Mesodermal cell (in vitro differentiated cells): ENCODE data around the gene AP3B1.

Source experiments
- H3K27ac ChIP-seq: 2 replicates; pipeline ENCODE4 v1.7.0; 2013; ENCODE audit warnings: mild to moderate bottlenecking, low read depth, low read length, moderate library complexity; ENCODE audit not compliant: severe bottlenecking
- H3K36me3 ChIP-seq: 2 replicates; pipeline ENCODE4 v1.7.1; 2013; ENCODE audit warnings: mild to moderate bottlenecking, low read length, moderate library complexity; ENCODE audit not compliant: control insufficient read depth, insufficient read depth
- H3K4me1 ChIP-seq: one replicate; pipeline ENCODE4 v1.7.1; 2013; ENCODE audit warnings: mild to moderate bottlenecking, low read length; ENCODE audit not compliant: insufficient read depth, control insufficient read depth, poor library complexity, severe bottlenecking
- H3K4me3 ChIP-seq: 2 replicates; pipeline ENCODE4 v1.7.0; 2013; ENCODE audit warnings: low read length, control low read depth, mild to moderate bottlenecking; ENCODE audit not compliant: insufficient read depth, poor library complexity, severe bottlenecking; ENCODE audit errors: extremely low read depth
- H3K9me3 ChIP-seq: 2 replicates; pipeline ENCODE4 v1.7.1; 2013; ENCODE audit warnings: mild to moderate bottlenecking, low read length, moderate library complexity; ENCODE audit not compliant: control insufficient read depth
- WGBS, 2 experiments: methylation state at CpG; one replicate each; pipeline ENCODE4 v1.1.5; 2013; ENCODE audit warnings: missing lambda C conversion rate in 2 of 2; ENCODE audit not compliant: insufficient coverage in 2 of 2; 5-methylcytosine and 5-hydroxymethylcytosine counted together

Gene AP3B1

DNA sequence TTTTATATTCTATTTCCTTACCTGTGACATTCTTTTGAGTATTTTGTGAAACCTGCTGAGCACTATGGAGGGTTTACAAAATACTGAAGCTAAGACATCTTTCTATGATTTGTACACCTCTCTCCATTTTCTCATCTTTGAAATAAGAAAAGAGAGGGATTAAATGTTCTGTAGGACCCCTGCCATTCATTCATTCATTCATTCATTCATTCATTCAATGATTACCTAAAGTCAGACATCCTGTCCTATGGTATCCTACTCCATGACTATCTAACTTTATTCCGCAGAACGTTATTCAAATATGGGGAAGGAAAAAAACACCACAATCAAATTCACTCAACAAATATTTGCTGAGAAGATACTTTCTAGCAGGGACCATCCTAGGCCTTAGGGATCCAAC, 51.4 kb downstream of the AP3B1 start:
- 100% methylated on average over 2 of the region's 2 CpGs; no CpG with 5 or more reads in 1 of the 2 experiments for WGBS, 2 experiments
- Histone ChIP-seq H3K4me3 (no peak overlapping the region), H3K36me3 (peaks cover 4% of the 10 kb centered on the region), H3K9me3 (no peaks in the 10 kb centered on the region), H3K4me1 (peaks cover 4% of the 10 kb centered on the region), H3K27ac (no peak overlapping the region)

GRCh38 chr5:78242001-78242400, 52.5 kb downstream of the AP3B1 start:
- peaks cover 4% of the 10 kb centered on the region for H3K36me3 ChIP-seq
- no peak overlapping the region for H3K4me3 ChIP-seq
- WGBS, 2 experiments: 91 to 100% methylated on average over 1 of the region's 1 CpG
- H3K4me1 ChIP-seq: peaks cover 4% of the 10 kb centered on the region
- H3K27ac ChIP-seq: no peak overlapping the region
- no peaks in the 10 kb centered on the region for H3K9me3 ChIP-seq

- peaks cover 4% of the 10 kb centered on the region for H3K36me3 ChIP-seq
- no peaks in the 10 kb centered on the region for H3K4me1 ChIP-seq
- WGBS, 2 experiments: 92 to 100% methylated on average over 2 to 3 of the region's 3 CpGs
- no peak overlapping the region for H3K27ac ChIP-seq
- no peak overlapping the region for H3K4me3 ChIP-seq
- no peaks in the 10 kb centered on the region for H3K9me3 ChIP-seq
Measured at GRCh38 chr5:78237911-78238310, 56.6 kb downstream of the AP3B1 start.

DNA sequence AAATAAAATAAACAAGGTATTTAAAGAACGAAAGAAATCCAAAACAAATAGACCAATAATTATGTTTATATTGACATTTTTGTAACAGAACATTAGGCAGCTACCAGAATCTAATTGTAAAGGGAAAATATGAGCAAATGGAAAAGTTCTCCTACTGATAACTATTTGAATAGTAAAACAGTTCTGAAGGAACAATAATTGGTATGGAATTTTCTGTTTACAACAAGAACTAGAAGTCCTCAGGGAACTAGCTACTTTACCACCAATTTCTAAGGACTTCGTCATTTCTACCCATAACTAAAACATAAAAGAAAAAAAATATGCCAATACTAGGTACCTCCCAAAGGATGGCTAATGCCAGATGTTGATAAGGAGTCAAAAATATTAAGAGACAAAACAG, 58.5 kb downstream of the AP3B1 start:
- no peaks in the 10 kb centered on the region for H3K9me3 ChIP-seq
- WGBS, 2 experiments: no CpG with 5 or more reads among the region's 2 CpGs

GRCh38 chr5:78235289-78235688, 59.2 kb downstream of the AP3B1 start:
- Histone ChIP-seq H3K36me3 (peaks cover 1% of the 10 kb centered on the region), H3K27ac (no peak overlapping the region), H3K9me3 (no peaks in the 10 kb centered on the region), H3K4me1 (no peaks in the 10 kb centered on the region), H3K4me3 (no peak overlapping the region)
- WGBS, 2 experiments: 92 to 100% methylated on average over 1 to 2 of the region's 3 CpGs

More for the DNA sequence above, 58.5 kb downstream of the AP3B1 start:
- Histone ChIP-seq H3K4me1 (no peaks in the 10 kb centered on the region), H3K36me3 (peaks cover 4% of the 10 kb centered on the region), H3K4me3 (no peak overlapping the region), H3K27ac (no peak overlapping the region)

DNA sequence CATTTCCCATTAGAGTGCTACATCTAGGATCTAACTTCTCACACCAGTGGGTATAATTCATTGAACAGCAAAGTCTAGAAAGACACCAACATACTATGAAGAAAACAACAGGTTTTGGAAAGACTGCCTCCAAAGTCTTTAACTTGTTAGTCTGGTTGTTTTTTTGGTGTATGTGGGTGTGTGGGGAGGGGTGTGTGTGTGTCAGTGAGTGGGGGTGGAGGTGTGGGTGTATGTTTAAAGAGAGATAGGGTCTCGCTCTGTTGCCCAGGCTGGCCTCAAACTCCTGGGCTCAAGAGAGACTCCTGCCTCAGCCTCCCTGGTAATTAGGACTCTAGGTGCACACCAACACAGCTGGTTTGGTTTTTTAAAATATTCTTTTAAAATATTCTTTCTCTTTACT, 59.7 kb downstream of the AP3B1 start:
- WGBS, 2 experiments: no CpG with 5 or more reads among the region's 1 CpG
- Histone ChIP-seq H3K36me3 (no peaks in the 10 kb centered on the region), H3K4me1 (no peaks in the 10 kb centered on the region), H3K4me3 (no peak overlapping the region), H3K27ac (no peak overlapping the region), H3K9me3 (no peaks in the 10 kb centered on the region)

GRCh38 chr5:78232163-78232562, 62.3 kb downstream of the AP3B1 start:
- no peaks in the 10 kb centered on the region for H3K9me3 ChIP-seq
- WGBS, 2 experiments: no CpG with 5 or more reads among the region's 1 CpG

DNA sequence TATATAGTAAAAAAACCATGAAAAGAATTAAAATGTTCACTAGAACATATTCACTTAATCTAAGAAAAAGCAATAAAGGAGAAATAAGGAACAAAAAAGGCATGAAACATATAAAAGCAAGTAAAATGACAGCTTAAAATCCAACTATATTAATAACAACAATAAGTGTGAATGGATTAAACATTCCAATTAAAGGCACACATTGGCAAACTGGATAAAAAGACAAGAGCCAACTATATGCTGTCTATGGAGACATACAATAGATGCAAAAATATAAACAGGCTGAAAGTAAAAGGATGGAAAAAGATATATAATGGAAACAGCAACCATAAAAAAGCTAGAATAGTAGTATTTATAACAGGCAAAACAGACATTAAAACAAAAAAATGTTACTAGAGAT, 70.1 kb downstream of the AP3B1 start:
- Histone ChIP-seq H3K4me1 (no peaks in the 10 kb centered on the region), H3K27ac (no peak overlapping the region), H3K36me3 (peaks cover 11% of the 10 kb centered on the region), H3K4me3 (no peak overlapping the region), H3K9me3 (no peaks in the 10 kb centered on the region)

More at GRCh38 chr5:78232163-78232562, 62.3 kb downstream of the AP3B1 start:
- H3K36me3 ChIP-seq: no peaks in the 10 kb centered on the region
- H3K27ac ChIP-seq: no peak overlapping the region
- no peaks in the 10 kb centered on the region for H3K4me1 ChIP-seq
- no peak overlapping the region for H3K4me3 ChIP-seq

DNA sequence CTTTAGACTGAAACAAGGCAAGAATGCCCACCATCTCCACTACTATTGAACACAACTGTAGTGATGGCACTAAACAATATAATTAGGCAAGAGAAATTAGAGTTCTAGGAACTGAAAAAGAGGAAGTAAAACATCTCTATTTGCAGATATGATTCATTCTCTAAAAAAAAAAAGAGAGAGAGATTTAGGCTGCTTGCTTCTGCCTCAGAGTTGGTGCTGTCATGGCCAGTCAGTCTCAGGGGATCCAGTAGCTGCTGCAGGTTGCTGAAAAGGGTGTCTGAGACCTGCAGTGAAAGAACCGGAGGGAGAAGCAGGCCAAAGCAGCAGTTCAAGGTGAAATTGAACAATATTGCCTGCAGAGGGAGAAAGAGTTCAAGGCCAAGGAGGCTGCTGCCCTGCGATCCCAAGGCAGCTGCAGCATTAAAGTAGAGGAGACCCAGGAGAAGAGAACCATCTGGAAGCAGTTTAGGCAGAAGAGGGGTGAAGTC, 72.5 kb downstream of the AP3B1 start:
- Histone ChIP-seq H3K36me3 (peaks cover 14% of the 10 kb centered on the region), H3K4me1 (no peaks in the 10 kb centered on the region), H3K4me3 (no peak overlapping the region), H3K9me3 (no peaks in the 10 kb centered on the region), H3K27ac (no peak overlapping the region)
- WGBS, 2 experiments: 76 to 93% methylated on average over 2 of the region's 2 CpGs

DNA sequence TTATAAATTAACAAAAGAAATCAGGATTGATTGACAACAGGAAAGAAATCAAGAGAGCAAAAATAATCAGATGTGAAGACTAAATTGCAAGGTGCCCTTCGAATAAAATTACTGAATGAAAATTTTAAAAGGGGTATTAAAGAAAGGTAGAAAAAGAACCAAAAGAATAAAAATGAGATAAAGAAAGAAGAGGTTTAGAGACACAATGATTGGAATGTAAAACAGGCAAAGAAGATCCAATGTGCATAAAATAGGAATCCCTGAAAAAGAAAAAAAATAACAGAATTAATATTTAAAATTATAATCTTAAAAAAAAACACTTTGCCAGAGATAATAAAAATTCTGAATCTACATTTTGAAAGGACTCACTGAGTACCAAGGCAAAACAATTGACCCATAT, 73.0 kb downstream of the AP3B1 start:
- Histone ChIP-seq H3K36me3 (peaks cover 14% of the 10 kb centered on the region), H3K9me3 (no peaks in the 10 kb centered on the region), H3K4me3 (no peak overlapping the region), H3K27ac (no peak overlapping the region), H3K4me1 (no peaks in the 10 kb centered on the region)
- WGBS, 2 experiments: 92 to 100% methylated on average over 1 of the region's 1 CpG

DNA sequence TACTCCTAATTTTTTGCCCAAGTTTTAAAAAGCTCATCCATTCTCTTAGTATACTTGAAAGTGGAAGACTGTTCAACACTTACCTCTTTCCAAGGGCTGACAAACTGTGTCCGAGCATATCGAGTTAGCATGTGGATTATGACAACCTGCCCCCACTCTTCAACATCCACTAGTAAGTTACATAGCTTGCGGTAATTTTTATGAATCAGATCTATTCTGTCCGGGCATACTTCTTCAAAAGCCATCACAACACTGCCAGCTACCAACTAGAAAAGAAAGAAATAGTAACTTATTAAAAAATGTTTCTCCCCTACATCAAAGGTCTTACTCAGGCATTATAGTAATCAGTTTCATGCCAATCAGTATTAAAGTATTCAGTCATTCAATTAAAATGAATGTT, 78.5 kb downstream of the AP3B1 start:
- no peak overlapping the region for H3K4me3 ChIP-seq
- H3K4me1 ChIP-seq: no peaks in the 10 kb centered on the region
- peaks cover 6% of the 10 kb centered on the region for H3K36me3 ChIP-seq
- WGBS, 2 experiments: 75% methylated on average over 2 of the region's 4 CpGs; no CpG with 5 or more reads in 1 of the 2 experiments
- no peaks in the 10 kb centered on the region for H3K9me3 ChIP-seq
- no peak overlapping the region for H3K27ac ChIP-seq
